Hepatocyte (in vitro differentiated cells): Measurements from ENCODE around the gene DYDC1. TPM values are rescaled to one million over a fixed set of nuclear protein-coding genes. Genes with fewer than 3 reads are reported as not detected.
A peak's percentile ranks its signal among the peaks of the same experiment; 100 is the strongest.

ENCODE experiments used
- DNase-seq: peaks from one replicate; pipeline ENCODE4 v3.0.0-alpha.2; 2016; ENCODE audit warnings: low spot score
- H2AFZ ChIP-seq: fragments of 200-600 bp; sonication (generic); 2 replicates; pipeline ENCODE4 v1.6.0; 2016; ENCODE audit warnings: antibody characterized with exemption, mild to moderate bottlenecking
- H3K27ac ChIP-seq: fragments of 200-600 bp; sonication (generic); 2 replicates; pipeline ENCODE4 v1.5.1; 2016; ENCODE audit warnings: mild to moderate bottlenecking
- H3K27me3 ChIP-seq: fragments of 200-600 bp; sonication (generic); 2 replicates; pipeline ENCODE4 v1.6.1; 2016
- H3K36me3 ChIP-seq: fragments of 200-600 bp; sonication (generic); replicated peaks from 2 replicates; pipeline ENCODE4 v1.5.1; 2016; ENCODE audit warnings: low read depth; ENCODE audit not compliant: insufficient read depth
- H3K4me1 ChIP-seq: fragments of 200-600 bp; sonication (generic); 2 replicates; pipeline ENCODE4 v1.5.1; 2016; ENCODE audit warnings: mild to moderate bottlenecking, moderate library complexity; ENCODE audit not compliant: insufficient read depth
- H3K4me2 ChIP-seq: fragments of 200-600 bp; sonication (generic); 2 replicates; pipeline ENCODE4 v1.6.0; 2016
- H3K4me3 ChIP-seq: fragments of 200-600 bp; sonication (generic); 2 replicates; pipeline ENCODE4 v1.5.1; 2016; ENCODE audit warnings: mild to moderate bottlenecking
- H3K79me2 ChIP-seq: fragments of 200-600 bp; sonication (generic); 2 replicates; pipeline ENCODE4 v1.6.0; 2017; ENCODE audit warnings: mild to moderate bottlenecking
- H3K9me2 ChIP-seq: fragments of 200-600 bp; sonication (generic); replicated peaks from 2 replicates; pipeline ENCODE4 v1.6.0; 2017; ENCODE audit warnings: mild to moderate bottlenecking; ENCODE audit not compliant: insufficient read depth
- H3K9me3 ChIP-seq: fragments of 200-600 bp; sonication (generic); 2 replicates; pipeline ENCODE4 v1.5.1; 2016; ENCODE audit warnings: low read depth, mild to moderate bottlenecking
- H4K20me1 ChIP-seq: fragments of 200-600 bp; sonication (generic); 2 replicates; pipeline ENCODE4 v1.6.0; 2016; ENCODE audit warnings: mild to moderate bottlenecking; ENCODE audit not compliant: insufficient read depth, poor library complexity, severe bottlenecking
- CTCF ChIP-seq: fragments of 200-600 bp; sonication (generic); IDR thresholded peaks from 2 replicates; pipeline ENCODE4 v1.5.1; 2016; ENCODE audit warnings: antibody characterized with exemption, mild to moderate bottlenecking; ENCODE audit not compliant: poor library complexity
- EZH2 ChIP-seq: fragments of 200-600 bp; sonication (generic); IDR thresholded peaks from 2 replicates; pipeline ENCODE4 v1.6.1; 2016; ENCODE audit warnings: antibody characterized with exemption, mild to moderate bottlenecking, borderline replicate concordance
- EZH2phosphoT487 ChIP-seq: fragments of 200-600 bp; sonication (generic); IDR thresholded peaks from one replicate; pipeline ENCODE4 v1.6.1; 2018; ENCODE audit warnings: antibody characterized with exemption, mild to moderate bottlenecking, low read depth, moderate library complexity; ENCODE audit not compliant: unreplicated experiment, severe bottlenecking
- WGBS: methylation state at CpG from one replicate; pipeline ENCODE4 v1.1.6; 2016; ENCODE audit warnings: low lambda C conversion rate; ENCODE audit errors: missing lambda C conversion rate; 5-methylcytosine and 5-hydroxymethylcytosine counted together
- polyA plus RNA-seq: library from polyadenylated mRNA; unstranded; fragments of >200 nt; fragmentation: Nextera tagmentation; extraction: Ambion mirVana; gene quantifications from 2 replicates; pipeline ENCODE4 v1.2.1, GENCODE V29; 2016
- total RNA-seq: library from RNA; depleted of rRNA; stranded (reverse); fragments of >200 nt; gene quantifications from 2 replicates; pipeline ENCODE4 v1.2.3, GENCODE V29; 2014

DYDC1 gene
- total and polyA plus RNA-seq, 2 experiments from 2014 or later, result not detected

GRCh38 chr10:80379701-80380100, 23.1 kb upstream of the DYDC1 start:
- H2AFZ ChIP-seq, result no peak overlapping the region
- H3K4me2 ChIP-seq, result no peak overlapping the region
- no peaks in the 10 kb centered on the region for H4K20me1 ChIP-seq
- H3K4me1 ChIP-seq, result no peaks in the 10 kb centered on the region
- no peak for DNase-seq
- H3K79me2 ChIP-seq, result no peaks in the 10 kb centered on the region
- H3K36me3 ChIP-seq, result no peaks in the 10 kb centered on the region
- WGBS, result 58% methylated on average over 3 of the region's 3 CpGs
- no peaks in the 10 kb centered on the region for H3K9me2 ChIP-seq
- no peak overlapping the region for H3K4me3 ChIP-seq
- TF ChIP-seq EZH2, result no peak
- TF ChIP-seq EZH2phosphoT487, result no peak
- no peak for TF ChIP-seq CTCF
- H3K27ac ChIP-seq, result peak overlapping the region; percentile 27
- no peaks in the 10 kb centered on the region for H3K9me3 ChIP-seq
- no peaks in the 10 kb centered on the region for H3K27me3 ChIP-seq

DNA sequence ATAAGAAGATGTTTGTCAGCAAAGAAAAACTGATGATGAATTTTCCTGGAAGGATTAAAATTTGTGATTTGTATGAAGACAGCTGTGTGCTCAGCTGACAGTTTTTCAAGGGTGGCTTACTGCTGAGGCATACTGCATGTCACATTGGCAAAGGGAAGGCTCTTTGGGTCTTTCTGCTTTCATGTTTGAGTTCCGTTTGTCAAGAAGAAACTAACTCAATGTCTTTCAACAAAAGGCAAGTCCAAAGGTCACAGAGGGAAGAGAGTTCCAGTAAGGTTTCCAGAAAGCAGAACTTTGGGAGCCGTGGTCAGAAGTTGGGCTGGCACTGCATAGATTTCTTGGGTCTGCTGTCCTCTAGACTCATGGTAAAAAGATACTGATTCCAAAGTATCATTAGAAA, 16.9 kb upstream of the DYDC1 start:
- Histone ChIP-seq H3K9me2 (no peaks in the 10 kb centered on the region), H3K4me2 (no peak overlapping the region), H3K4me3 (no peak overlapping the region), H3K36me3 (no peaks in the 10 kb centered on the region), H2AFZ (no peak overlapping the region), H3K27me3 (no peaks in the 10 kb centered on the region), H3K4me1 (no peaks in the 10 kb centered on the region), H3K79me2 (no peaks in the 10 kb centered on the region), H3K9me3 (no peaks in the 10 kb centered on the region), H3K27ac (no peak overlapping the region), H4K20me1 (no peaks in the 10 kb centered on the region)
- WGBS, result 62% methylated on average over 2 of the region's 2 CpGs
- no peak for TF ChIP-seq EZH2
- no peak for DNase-seq

GRCh38 chr10:80372675-80373074, 16.1 kb upstream of the DYDC1 start:
- Histone ChIP-seq H3K9me2 (no peaks in the 10 kb centered on the region), H3K79me2 (no peaks in the 10 kb centered on the region), H3K4me3 (no peak overlapping the region), H3K27me3 (no peaks in the 10 kb centered on the region), H3K27ac (no peak overlapping the region), H4K20me1 (no peaks in the 10 kb centered on the region), H3K4me2 (no peak overlapping the region), H3K4me1 (no peaks in the 10 kb centered on the region), H3K36me3 (no peaks in the 10 kb centered on the region), H2AFZ (no peak overlapping the region), H3K9me3 (no peaks in the 10 kb centered on the region)
- TF ChIP-seq CTCF (no peak), EZH2 (no peak)
- 94% methylated on average over 5 of the region's 5 CpGs for WGBS
- DNase-seq, result no peak

GRCh38 chr10:80371467-80371866, 14.9 kb upstream of the DYDC1 start:
- Histone ChIP-seq H3K27me3 (no peaks in the 10 kb centered on the region), H3K36me3 (no peaks in the 10 kb centered on the region), H2AFZ (no peak overlapping the region), H3K79me2 (no peaks in the 10 kb centered on the region), H3K4me3 (no peak overlapping the region), H3K9me3 (peaks cover 5% of the 10 kb centered on the region), H3K4me1 (no peaks in the 10 kb centered on the region), H3K27ac (no peak overlapping the region), H3K4me2 (no peak overlapping the region), H3K9me2 (no peaks in the 10 kb centered on the region), H4K20me1 (no peaks in the 10 kb centered on the region)
- no peak for DNase-seq
- TF ChIP-seq EZH2, result no peak
- TF ChIP-seq CTCF, result no peak
- WGBS, result 71% methylated on average over 6 of the region's 6 CpGs
